ENCODE results near the gene FTCD.

The FTCD gene

DNA sequence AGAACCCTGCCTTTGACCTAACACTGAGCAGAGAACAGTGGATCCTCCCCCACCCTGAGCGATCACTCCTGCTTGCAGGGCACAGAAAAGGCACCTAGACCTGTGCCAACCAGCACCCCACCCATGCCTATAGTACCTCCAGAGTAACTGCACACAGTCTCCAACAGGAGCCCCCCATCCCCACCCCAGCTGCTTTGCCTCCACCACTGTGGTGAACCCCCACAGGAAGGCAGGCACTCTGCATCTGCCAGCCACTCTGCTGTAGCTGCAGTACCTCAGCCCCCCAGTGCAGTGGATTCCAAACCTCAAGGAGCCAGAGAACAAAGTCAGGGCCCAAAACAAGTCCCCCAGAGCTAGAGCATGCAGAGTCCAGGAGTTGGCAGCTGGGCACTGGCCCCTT lies 18.2 kb upstream of the FTCD start:
- H3K36me3 ChIP-seq (ENCODE audit: insufficient read depth, low read length) = no peaks in the 10 kb centered on the region
- H2AFZ ChIP-seq (ENCODE audit: low read depth, low read length) = no peak overlapping the region
- DNase-seq (no peak), ATAC-seq (ENCODE audit: insufficient read depth, low read depth) (no peak)
- H3K27me3 ChIP-seq (ENCODE audit: insufficient read depth, low read length, poor library complexity) = no peaks in the 10 kb centered on the region
- H3K27ac ChIP-seq (ENCODE audit: low read length) = no peak overlapping the region
- no peak overlapping the region for H3K4me3 ChIP-seq (ENCODE audit: low read depth in 1 of 2, low read length in 2 of 2)
- H4K20me1 ChIP-seq (ENCODE audit: insufficient read depth, low read length) = no peaks in the 10 kb centered on the region
- H3K4me2 ChIP-seq (ENCODE audit: insufficient read depth, low read length) = no peak overlapping the region
- TF ChIP-seq, protein P1, sequence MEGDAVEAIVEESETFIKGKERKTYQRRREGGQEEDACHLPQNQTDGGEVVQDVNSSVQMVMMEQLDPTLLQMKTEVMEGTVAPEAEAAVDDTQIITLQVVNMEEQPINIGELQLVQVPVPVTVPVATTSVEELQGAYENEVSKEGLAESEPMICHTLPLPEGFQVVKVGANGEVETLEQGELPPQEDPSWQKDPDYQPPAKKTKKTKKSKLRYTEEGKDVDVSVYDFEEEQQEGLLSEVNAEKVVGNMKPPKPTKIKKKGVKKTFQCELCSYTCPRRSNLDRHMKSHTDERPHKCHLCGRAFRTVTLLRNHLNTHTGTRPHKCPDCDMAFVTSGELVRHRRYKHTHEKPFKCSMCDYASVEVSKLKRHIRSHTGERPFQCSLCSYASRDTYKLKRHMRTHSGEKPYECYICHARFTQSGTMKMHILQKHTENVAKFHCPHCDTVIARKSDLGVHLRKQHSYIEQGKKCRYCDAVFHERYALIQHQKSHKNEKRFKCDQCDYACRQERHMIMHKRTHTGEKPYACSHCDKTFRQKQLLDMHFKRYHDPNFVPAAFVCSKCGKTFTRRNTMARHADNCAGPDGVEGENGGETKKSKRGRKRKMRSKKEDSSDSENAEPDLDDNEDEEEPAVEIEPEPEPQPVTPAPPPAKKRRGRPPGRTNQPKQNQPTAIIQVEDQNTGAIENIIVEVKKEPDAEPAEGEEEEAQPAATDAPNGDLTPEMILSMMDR (IDR thresholded peaks at IDR 0.05; ENCODE audit: borderline replicate concordance, extremely low read depth, low read length, poor library complexity, severe bottlenecking) = no peak
- no peak for TF ChIP-seq EZH2 (IDR thresholded peaks at IDR 0.05; ENCODE audit: borderline replicate concordance, low read depth, low read length, severe bottlenecking)
- no peaks in the 10 kb centered on the region for H3K9me3 ChIP-seq (ENCODE audit: insufficient read depth, low read length, severe bottlenecking)
- H3K79me2 ChIP-seq (ENCODE audit: insufficient read depth, low read length) = no peaks in the 10 kb centered on the region
- no peak overlapping the region for H3K9ac ChIP-seq (ENCODE audit: low read depth, low read length)
- no peaks in the 10 kb centered on the region for H3K4me1 ChIP-seq (ENCODE audit: insufficient read depth, low read length)

DNA sequence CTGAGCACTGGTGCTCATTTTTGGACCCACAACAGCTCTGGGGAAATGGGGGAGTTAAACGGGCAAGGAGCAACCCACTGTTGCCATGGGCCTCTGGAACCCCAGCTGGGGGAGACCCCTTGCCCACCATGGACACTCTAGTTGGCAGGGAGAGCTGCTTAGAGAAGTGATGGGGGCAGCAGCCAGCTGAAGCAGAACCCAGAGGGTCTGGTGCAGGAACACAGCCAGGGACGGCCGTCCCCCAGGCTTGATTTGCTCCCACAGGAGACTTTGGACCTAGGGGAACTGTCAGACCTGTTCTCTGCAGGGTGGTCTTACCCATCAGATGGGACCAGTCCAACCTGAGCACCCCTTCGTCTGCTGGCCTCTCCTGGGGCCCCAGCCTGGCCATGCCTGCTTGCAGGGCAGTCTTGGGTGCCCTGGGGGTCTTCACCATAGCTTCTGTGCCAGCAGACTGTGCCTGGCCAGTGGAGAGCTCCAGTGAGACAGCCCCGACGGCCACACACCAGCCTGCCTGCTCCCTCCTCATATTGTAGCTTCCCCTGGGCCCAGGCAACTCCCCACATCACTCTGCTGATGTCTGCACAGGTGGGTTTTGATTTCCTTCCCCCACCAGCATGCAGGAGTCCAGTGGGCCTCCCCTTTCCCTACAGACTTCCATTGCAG lies 17.6 kb upstream of the FTCD start:
- H2AFZ ChIP-seq (ENCODE audit: low read depth, low read length) = no peak overlapping the region
- no peak for DNase-seq
- no peaks in the 10 kb centered on the region for H4K20me1 ChIP-seq (ENCODE audit: insufficient read depth, low read length)
- no peaks in the 10 kb centered on the region for H3K9me3 ChIP-seq (ENCODE audit: insufficient read depth, low read length, severe bottlenecking)
- H3K4me3 ChIP-seq (ENCODE audit: low read depth in 1 of 2, low read length in 2 of 2) = no peak overlapping the region
- H3K9ac ChIP-seq (ENCODE audit: low read depth, low read length) = no peak overlapping the region
- H3K27me3 ChIP-seq (ENCODE audit: insufficient read depth, low read length, poor library complexity) = no peaks in the 10 kb centered on the region
- no peak overlapping the region for H3K27ac ChIP-seq (ENCODE audit: low read length)
- no peaks in the 10 kb centered on the region for H3K36me3 ChIP-seq (ENCODE audit: insufficient read depth, low read length)
- H3K4me1 ChIP-seq (ENCODE audit: insufficient read depth, low read length) = no peaks in the 10 kb centered on the region
- TF ChIP-seq, protein P1 (IDR thresholded peaks at IDR 0.05; ENCODE audit: borderline replicate concordance, extremely low read depth, low read length, poor library complexity, severe bottlenecking) = no peak
- ATAC-seq (ENCODE audit: insufficient read depth, low read depth) = no peak
- no peak overlapping the region for H3K4me2 ChIP-seq (ENCODE audit: insufficient read depth, low read length)
- H3K79me2 ChIP-seq (ENCODE audit: insufficient read depth, low read length) = no peaks in the 10 kb centered on the region

DNA sequence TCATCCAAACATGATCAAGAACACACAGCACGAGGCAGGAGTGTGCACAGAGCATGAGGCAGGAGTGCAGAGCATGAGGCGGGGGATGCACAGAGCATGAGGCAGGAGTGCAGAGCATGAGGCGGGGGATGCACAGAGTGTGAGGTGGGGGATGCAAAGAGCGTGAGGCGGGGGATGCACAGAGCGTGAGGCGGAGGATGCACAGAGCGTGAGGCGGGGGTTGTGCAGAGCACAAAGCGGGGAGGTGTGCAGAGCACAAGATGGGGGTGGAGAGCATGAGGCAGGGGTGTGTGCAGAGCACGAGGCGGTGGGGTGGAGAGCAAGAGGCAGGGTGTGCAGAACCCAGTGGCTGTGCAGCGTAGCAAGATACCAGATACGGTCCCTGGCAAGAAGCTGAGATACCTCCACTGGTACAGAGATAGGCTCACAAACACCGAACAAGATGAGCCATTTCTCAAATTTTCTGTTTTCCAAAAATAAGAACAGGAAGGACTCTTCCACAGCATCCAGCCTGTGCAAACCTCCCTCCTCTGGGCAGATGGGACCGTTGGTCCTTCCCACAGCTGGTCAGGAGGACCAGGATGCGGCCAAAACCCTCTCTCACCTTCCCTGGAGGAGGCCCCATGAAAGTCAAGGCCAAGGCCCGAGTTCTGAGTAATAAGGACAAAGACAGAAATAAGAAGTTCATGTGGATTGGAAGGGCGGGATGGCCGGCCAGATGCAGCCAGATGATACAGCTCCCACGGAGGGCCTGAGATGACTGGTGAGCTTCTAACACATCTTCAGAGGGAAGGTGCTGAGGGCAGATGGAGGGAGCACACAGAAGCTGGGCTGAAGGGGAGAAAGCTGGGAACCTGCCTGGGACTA lies 16.9 kb upstream of the FTCD start:
- Histone ChIP-seq H4K20me1 (ENCODE audit: insufficient read depth, low read length) (no peaks in the 10 kb centered on the region), H3K4me3 (ENCODE audit: low read depth in 1 of 2, low read length in 2 of 2) (no peak overlapping the region), H3K9ac (ENCODE audit: low read depth, low read length) (no peak overlapping the region), H3K27me3 (ENCODE audit: insufficient read depth, low read length, poor library complexity) (no peaks in the 10 kb centered on the region), H3K9me3 (ENCODE audit: insufficient read depth, low read length, severe bottlenecking) (no peaks in the 10 kb centered on the region), H3K79me2 (ENCODE audit: insufficient read depth, low read length) (no peaks in the 10 kb centered on the region), H3K36me3 (ENCODE audit: insufficient read depth, low read length) (no peaks in the 10 kb centered on the region), H3K27ac (ENCODE audit: low read length) (no peak overlapping the region), H3K4me2 (ENCODE audit: insufficient read depth, low read length) (no peak overlapping the region), H2AFZ (ENCODE audit: low read depth, low read length) (no peak overlapping the region), H3K4me1 (ENCODE audit: insufficient read depth, low read length) (no peaks in the 10 kb centered on the region)
- TF ChIP-seq, protein P1 (IDR thresholded peaks at IDR 0.05; ENCODE audit: borderline replicate concordance, extremely low read depth, low read length, poor library complexity, severe bottlenecking) = no peak
- TF ChIP-seq EZH2 (IDR thresholded peaks at IDR 0.05; ENCODE audit: borderline replicate concordance, low read depth, low read length, severe bottlenecking) = no peak
- DNase-seq = no peak
- ATAC-seq (ENCODE audit: insufficient read depth, low read depth) = no peak

Data from DND-41 (cell line).